ENCODE results near the gene FBXL16. TPM values are rescaled to one million over a fixed set of nuclear protein-coding genes. Genes with fewer than 3 reads are reported as not detected.
A peak's percentile ranks its signal among the peaks of the same experiment; 100 is the strongest.

The FBXL16 gene
- total and polyA plus RNA-seq, 2 donors (not counting 3 experiments of a cell fraction or from before 2014, with no cell fraction given), result 0.07 to 0.22 TPM

DNA sequence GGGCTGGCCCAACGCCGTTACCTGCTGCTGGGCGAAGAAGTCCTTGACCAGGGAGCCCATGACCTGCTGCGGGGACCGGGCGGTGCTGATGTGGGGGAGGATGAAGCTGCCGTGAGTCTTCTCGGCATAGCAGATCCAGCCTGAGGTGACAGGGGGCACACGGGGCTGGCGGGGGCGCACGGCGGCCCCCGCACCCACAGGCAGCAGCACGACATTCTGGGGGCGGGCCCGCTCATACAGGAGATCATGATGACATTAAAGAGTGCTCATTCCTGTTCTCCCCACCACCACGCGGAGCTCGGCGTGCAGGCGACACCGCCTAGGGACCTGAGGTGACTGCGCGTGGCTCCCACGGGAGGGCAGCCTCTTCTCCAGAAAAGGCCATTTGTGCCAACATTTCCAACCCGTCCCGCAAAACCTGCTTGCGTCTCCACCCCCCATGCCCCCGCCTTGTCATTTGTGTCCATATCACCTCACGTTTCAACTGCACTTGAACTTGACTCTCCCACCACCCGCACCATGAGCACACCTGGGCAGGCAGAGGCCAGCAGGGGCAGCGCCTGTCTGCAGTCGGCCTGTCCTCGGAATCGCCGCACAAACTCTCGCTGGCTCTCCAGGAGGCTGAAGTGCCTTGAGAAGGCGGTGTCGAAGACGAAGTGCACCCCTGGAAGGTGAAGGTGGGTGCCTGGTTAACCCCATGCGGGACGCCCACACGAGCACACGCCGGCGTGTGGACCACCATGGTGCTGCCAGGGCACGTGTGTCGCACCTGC lies 28.8 kb upstream of the FBXL16 start:
- no peak overlapping the region for H2AFZ ChIP-seq (ENCODE audit: low read depth, low read length)
- H3K4me3 ChIP-seq (replicated peaks in 1 of 3; ENCODE audit: insufficient read depth in 1 of 3, low read depth in 1 of 3, low read length in 3 of 3), result no peak overlapping the region
- FAIRE-seq, result no peak
- BruUV-seq (replicated peaks), result no TSS peak
- TF ChIP-seq POLR2AphosphoS5 (IDR thresholded peaks at IDR 0.05; ENCODE audit: insufficient read depth, low read depth, low read length), result no peak
- CTCF ChIA-PET, result no interaction called here
- intact Hi-C loops (cut with micrococcal nuclease) (no loop called here), dilution Hi-C loops (cut with MboI; ENCODE audit: extremely low pct_ligation_motif_present, low sequenced_read_pairs) (no loop called here)
- H3K4me1 ChIP-seq (ENCODE audit: control insufficient read depth, extremely low read depth, insufficient read depth, low read length), result no peaks in the 10 kb centered on the region
- H3K79me2 ChIP-seq (ENCODE audit: control insufficient read depth, insufficient read depth, low read length), result no peaks in the 10 kb centered on the region
- no peak overlapping the region for H3K27ac ChIP-seq (ENCODE audit: insufficient read depth, low read depth, low read length)
- H3K9ac ChIP-seq (replicated peaks; ENCODE audit: extremely low read depth, insufficient read depth, low read length), result no peak overlapping the region
- no peaks in the 10 kb centered on the region for H3K9me3 ChIP-seq (replicated peaks; ENCODE audit: control insufficient read depth, insufficient read depth, low read length)
- H3K27me3 ChIP-seq (ENCODE audit: control insufficient read depth in 2 of 2, insufficient read depth in 2 of 2, low read length in 2 of 2), result no peaks in the 10 kb centered on the region
- POLR2A ChIA-PET, result no interaction called here
- no peaks in the 10 kb centered on the region for H4K20me1 ChIP-seq (replicated peaks; ENCODE audit: control insufficient read depth, extremely low read depth, insufficient read depth, low read length)
- H3K9me1 ChIP-seq (replicated peaks; ENCODE audit: control insufficient read depth, extremely low read depth, insufficient read depth, low read length), result no peaks in the 10 kb centered on the region
- no peak overlapping the region for H3K4me2 ChIP-seq (ENCODE audit: insufficient read depth, low read length)
- H3K36me3 ChIP-seq (ENCODE audit: control insufficient read depth in 2 of 2, extremely low read depth in 1 of 2, insufficient read depth in 2 of 2, low read length in 2 of 2), result peaks cover 7 to 42% of the 10 kb centered on the region in 2 experiments
- no peak for DNase-seq (ENCODE audit: low read depth, low spot score)

DNA sequence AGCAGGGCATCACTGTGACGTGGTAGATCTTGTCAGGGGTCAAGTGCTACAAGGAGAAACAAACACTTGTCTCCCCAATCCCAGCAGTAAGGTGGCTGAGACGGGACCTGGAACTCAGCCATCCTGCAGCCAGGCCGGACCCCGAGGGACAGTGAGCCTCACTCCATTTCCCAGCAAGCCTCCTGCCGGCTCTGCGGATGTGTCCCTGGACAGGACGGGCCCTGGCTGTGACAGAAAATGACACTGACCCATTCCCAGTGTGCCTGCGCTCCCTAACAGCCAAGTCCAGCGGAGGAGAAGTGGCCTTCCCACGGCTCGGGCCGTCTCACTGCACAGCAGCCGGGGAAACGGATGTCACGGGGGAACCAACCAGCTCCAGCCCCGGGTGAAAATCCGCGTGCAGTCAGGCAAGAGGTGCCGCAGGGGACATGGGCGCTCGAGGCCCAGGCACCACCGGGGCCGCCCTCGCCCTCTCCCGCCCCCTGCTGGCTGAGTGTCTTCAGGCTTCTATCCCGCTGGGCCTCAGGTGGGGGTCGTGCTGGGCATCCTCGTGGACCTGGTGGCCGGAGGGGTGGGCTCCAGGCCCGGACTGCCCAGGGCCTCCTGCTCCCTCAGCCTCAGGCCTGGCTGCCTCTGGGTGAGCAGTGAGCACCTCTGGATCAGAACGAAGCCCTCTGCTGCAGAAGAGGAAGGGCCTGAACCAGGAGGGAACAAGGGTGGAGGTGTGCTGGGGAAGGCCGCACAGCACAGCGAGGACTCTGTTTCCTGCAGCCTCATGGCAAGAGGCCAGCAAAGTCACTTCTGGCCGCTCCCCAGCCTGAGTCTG lies 28.0 kb upstream of the FBXL16 start:
- Histone ChIP-seq H3K4me3 (replicated peaks in 1 of 3; ENCODE audit: insufficient read depth in 1 of 3, low read depth in 1 of 3, low read length in 3 of 3) (no peak overlapping the region), H3K9me3 (replicated peaks; ENCODE audit: control insufficient read depth, insufficient read depth, low read length) (no peaks in the 10 kb centered on the region), H3K4me2 (ENCODE audit: insufficient read depth, low read length) (no peak overlapping the region), H4K20me1 (replicated peaks; ENCODE audit: control insufficient read depth, extremely low read depth, insufficient read depth, low read length) (no peaks in the 10 kb centered on the region), H3K9me1 (replicated peaks; ENCODE audit: control insufficient read depth, extremely low read depth, insufficient read depth, low read length) (no peaks in the 10 kb centered on the region), H3K79me2 (ENCODE audit: control insufficient read depth, insufficient read depth, low read length) (no peaks in the 10 kb centered on the region), H3K27me3 (ENCODE audit: control insufficient read depth in 2 of 2, insufficient read depth in 2 of 2, low read length in 2 of 2) (no peaks in the 10 kb centered on the region), H3K27ac (ENCODE audit: insufficient read depth, low read depth, low read length) (no peak overlapping the region), H2AFZ (ENCODE audit: low read depth, low read length) (no peak overlapping the region), H3K4me1 (ENCODE audit: control insufficient read depth, extremely low read depth, insufficient read depth, low read length) (peaks cover under 1% of the 10 kb centered on the region), H3K36me3 (ENCODE audit: control insufficient read depth in 2 of 2, extremely low read depth in 1 of 2, insufficient read depth in 2 of 2, low read length in 2 of 2) (peaks cover 7 to 42% of the 10 kb centered on the region in 2 experiments), H3K9ac (replicated peaks; ENCODE audit: extremely low read depth, insufficient read depth, low read length) (no peak overlapping the region)
- FAIRE-seq (no peak), DNase-seq (ENCODE audit: low read depth, low spot score) (no peak)
- TF ChIP-seq, protein P1, sequence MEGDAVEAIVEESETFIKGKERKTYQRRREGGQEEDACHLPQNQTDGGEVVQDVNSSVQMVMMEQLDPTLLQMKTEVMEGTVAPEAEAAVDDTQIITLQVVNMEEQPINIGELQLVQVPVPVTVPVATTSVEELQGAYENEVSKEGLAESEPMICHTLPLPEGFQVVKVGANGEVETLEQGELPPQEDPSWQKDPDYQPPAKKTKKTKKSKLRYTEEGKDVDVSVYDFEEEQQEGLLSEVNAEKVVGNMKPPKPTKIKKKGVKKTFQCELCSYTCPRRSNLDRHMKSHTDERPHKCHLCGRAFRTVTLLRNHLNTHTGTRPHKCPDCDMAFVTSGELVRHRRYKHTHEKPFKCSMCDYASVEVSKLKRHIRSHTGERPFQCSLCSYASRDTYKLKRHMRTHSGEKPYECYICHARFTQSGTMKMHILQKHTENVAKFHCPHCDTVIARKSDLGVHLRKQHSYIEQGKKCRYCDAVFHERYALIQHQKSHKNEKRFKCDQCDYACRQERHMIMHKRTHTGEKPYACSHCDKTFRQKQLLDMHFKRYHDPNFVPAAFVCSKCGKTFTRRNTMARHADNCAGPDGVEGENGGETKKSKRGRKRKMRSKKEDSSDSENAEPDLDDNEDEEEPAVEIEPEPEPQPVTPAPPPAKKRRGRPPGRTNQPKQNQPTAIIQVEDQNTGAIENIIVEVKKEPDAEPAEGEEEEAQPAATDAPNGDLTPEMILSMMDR (IDR thresholded peaks at IDR 0.05; ENCODE audit: extremely low read depth in 1 of 2, insufficient read depth in 1 of 2, low read depth in 1 of 2, low read length in 2 of 2), result peak; percentile 37 to 58
- no peak for TF ChIP-seq POLR2A (IDR thresholded peaks at IDR 0.05; ENCODE audit: low read depth, low read length)
- ChIA-PET POLR2A (no interaction called here), CTCF (interaction anchor here (1.0 kb wide), 1 partner anchor 28 kb away, joined by 3 read pairs; no protein-coding TSS in a partner anchor)
- no TSS peak for BruUV-seq (replicated peaks)
- dilution Hi-C loops (cut with MboI; ENCODE audit: extremely low pct_ligation_motif_present, low sequenced_read_pairs) (no loop called here), intact Hi-C loops (cut with micrococcal nuclease) (no loop called here)
